ENCODE results near the gene AK5.

Gene AK5

DNA sequence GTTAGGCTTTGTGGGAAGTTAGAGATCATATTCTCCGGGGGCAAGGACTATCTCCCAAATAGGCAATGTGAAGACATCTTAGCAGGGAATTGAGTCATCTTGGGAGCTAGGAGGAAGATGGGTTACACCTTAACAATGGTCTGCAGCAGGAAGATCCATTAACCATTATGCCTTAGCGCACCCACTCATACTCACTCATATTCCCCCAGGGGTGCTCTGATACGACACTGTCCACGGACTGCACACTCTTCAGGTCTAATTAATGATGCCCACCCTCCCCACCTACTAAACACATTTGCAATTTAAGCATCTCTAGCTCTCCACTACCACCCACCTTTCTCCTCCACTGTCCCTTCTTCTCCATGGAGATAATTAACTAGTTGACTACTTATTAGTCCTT, 857 bp upstream of the AK5 start:
- no peak overlapping the region for H3K4me3 ChIP-seq (ENCODE audit: low read depth, low read length)
- DNase-seq (ENCODE audit: low read depth), result no peak
- no peak for TF ChIP-seq POLR2A (IDR thresholded peaks at IDR 0.05; ENCODE audit: extremely low read depth, insufficient read length)
- TF ChIP-seq, protein P1, sequence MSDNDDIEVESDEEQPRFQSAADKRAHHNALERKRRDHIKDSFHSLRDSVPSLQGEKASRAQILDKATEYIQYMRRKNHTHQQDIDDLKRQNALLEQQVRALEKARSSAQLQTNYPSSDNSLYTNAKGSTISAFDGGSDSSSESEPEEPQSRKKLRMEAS (IDR thresholded peaks at IDR 0.05; ENCODE audit: low read depth, low read length), result no peak
- TF ChIP-seq, protein P2, sequence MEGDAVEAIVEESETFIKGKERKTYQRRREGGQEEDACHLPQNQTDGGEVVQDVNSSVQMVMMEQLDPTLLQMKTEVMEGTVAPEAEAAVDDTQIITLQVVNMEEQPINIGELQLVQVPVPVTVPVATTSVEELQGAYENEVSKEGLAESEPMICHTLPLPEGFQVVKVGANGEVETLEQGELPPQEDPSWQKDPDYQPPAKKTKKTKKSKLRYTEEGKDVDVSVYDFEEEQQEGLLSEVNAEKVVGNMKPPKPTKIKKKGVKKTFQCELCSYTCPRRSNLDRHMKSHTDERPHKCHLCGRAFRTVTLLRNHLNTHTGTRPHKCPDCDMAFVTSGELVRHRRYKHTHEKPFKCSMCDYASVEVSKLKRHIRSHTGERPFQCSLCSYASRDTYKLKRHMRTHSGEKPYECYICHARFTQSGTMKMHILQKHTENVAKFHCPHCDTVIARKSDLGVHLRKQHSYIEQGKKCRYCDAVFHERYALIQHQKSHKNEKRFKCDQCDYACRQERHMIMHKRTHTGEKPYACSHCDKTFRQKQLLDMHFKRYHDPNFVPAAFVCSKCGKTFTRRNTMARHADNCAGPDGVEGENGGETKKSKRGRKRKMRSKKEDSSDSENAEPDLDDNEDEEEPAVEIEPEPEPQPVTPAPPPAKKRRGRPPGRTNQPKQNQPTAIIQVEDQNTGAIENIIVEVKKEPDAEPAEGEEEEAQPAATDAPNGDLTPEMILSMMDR (IDR thresholded peaks at IDR 0.05; ENCODE audit: low read depth, low read length), result no peak

DNA sequence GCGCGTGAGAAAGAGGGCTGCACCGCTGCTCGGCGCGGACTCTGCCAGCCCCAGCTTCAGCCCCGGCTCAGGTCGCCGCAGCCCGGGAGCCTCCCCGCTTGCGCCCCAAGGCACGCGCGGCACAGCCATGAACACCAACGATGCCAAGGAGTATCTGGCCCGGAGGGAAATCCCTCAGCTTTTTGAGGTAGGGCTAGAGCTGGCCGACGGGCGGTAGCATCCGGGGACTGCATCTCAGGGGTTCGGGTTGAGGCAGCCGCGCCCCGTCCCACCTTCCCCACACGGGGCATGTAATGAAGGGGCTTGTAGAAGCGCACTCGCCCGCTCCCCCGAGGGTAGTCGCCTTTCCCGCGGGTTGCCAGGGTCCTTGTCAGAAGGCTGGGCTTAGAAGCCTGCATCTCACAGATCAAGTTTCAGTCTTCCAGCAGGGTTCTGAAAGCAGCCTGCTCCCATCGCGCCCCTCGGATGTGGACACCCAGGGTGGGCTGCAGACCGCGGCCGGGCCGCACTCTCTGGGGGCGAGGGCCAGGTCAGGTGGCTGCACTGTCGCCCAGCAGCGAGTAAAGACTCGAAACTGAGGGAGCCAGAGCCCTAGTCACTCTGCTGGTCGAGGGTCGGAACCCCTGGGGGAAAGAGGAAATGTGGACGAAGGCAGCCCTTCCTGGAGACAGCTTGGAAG, 507 bp downstream of the AK5 start:
- DNase-seq (ENCODE audit: low read depth), result no peak
- H3K4me3 ChIP-seq (ENCODE audit: low read depth, low read length), result peak overlapping the region; percentile 43
- no peak for TF ChIP-seq POLR2A (IDR thresholded peaks at IDR 0.05; ENCODE audit: extremely low read depth, insufficient read length)

DNA sequence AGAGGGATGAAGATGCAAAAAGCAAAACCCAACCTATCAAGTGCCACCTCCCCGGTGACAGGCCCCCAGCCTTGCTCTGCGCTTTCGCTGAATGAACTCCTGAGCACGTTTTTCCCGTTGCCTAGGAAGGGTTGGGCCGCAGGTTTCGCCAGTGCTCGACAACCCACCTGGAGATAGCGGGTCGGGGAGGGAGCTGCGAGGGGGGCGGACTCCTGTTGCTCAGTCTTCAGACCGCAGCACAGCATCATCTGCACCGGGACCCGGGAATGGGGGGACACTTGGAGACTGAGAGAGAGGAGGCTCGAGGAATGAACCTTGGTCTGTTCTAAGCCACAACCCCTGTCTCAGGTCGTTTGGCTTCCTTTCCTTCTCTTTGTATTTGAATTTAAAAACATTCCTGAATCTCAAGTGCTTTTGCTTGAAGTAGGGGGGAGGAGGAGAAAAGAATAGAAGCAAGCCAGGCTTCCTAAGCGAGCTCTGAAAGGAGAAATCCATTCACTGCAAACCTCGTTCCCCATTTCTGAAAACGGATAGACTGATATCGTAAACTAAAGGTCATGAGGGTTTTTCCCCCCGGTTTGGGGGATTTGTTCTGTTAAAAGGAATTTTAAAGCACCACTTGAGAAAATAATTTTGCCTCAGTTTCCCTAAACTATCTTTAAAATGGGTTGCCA, 1.2 kb downstream of the AK5 start:
- TF ChIP-seq MYC (IDR thresholded peaks at IDR 0.05; ENCODE audit: low read depth, low read length) (no peak), POLR2A (IDR thresholded peaks at IDR 0.05; ENCODE audit: extremely low read depth, insufficient read length) (no peak)
- TF ChIP-seq, protein P2 (IDR thresholded peaks at IDR 0.05; ENCODE audit: low read depth, low read length), result no peak
- TF ChIP-seq, protein P1 (IDR thresholded peaks at IDR 0.05; ENCODE audit: low read depth, low read length), result no peak
- peak overlapping the region; percentile 43 for H3K4me3 ChIP-seq (ENCODE audit: low read depth, low read length)
- peak; percentile 18 for DNase-seq (ENCODE audit: low read depth)

DNA sequence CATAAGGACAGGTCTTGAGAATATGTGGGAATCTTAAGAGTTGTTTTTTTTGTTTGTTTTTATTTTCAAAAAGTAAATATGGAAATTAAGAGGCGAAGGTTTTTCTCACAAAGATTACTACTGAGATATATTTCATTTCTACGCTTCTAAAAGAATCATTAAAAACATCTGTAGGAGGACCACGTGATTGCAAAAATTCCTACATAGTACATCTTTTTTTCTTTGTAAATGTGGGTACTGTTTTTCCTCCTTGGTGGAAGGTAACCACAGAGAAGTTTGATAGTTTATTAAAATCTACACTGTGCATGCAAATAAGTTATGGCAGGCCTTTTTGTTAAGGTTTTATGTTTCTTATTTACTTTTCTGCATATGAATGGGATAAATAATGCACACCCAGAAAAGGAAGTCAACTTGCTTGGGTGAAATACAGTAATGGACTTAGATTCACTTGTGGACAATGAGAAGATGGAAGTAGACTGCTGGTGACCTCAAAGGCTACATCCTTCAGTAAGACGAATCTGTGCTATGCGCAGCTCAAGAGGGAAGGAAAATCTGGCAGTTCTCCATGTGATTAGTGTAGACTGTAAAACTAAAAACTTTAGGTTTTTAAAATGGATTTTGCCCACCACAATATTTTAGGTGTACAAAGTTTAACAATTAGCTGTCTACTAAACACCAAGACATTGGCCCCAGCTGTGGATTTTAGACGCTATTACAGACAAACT, 2.0 kb downstream of the AK5 start:
- TF ChIP-seq, protein P2 (IDR thresholded peaks at IDR 0.05; ENCODE audit: low read depth, low read length), result no peak
- TF ChIP-seq POLR2A (IDR thresholded peaks at IDR 0.05; ENCODE audit: extremely low read depth, insufficient read length) (no peak), MYC (IDR thresholded peaks at IDR 0.05; ENCODE audit: low read depth, low read length) (no peak)
- TF ChIP-seq, protein P1 (IDR thresholded peaks at IDR 0.05; ENCODE audit: low read depth, low read length), result no peak
- no peak for DNase-seq (ENCODE audit: low read depth)
- no peak overlapping the region for H3K4me3 ChIP-seq (ENCODE audit: low read depth, low read length)

DNA sequence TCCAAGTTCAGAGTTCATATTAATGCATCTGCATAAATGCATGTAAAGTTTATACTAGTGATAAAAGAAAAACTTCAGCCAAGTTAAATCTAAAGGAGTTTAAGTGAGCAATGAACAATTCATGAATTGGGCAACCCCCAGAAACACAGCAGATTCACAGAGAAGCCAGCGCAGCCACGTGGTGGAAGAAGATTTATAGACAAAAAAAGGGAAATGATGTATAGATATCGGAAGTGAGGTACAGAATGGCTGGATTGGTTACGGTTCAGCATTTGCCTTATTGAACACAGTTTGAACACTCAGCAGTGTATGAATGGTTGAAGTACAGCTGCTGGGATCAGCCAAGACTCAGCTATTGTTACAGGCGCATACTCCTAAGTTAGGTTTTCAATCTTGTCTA, 5.7 kb downstream of the AK5 start:
- TF ChIP-seq POLR2A (IDR thresholded peaks at IDR 0.05; ENCODE audit: extremely low read depth, insufficient read length), result no peak
- TF ChIP-seq, protein P1 (IDR thresholded peaks at IDR 0.05; ENCODE audit: low read depth, low read length), result peak; percentile 58
- no peak overlapping the region for H3K4me3 ChIP-seq (ENCODE audit: low read depth, low read length)
- DNase-seq (ENCODE audit: low read depth), result peak; percentile 42

DNA sequence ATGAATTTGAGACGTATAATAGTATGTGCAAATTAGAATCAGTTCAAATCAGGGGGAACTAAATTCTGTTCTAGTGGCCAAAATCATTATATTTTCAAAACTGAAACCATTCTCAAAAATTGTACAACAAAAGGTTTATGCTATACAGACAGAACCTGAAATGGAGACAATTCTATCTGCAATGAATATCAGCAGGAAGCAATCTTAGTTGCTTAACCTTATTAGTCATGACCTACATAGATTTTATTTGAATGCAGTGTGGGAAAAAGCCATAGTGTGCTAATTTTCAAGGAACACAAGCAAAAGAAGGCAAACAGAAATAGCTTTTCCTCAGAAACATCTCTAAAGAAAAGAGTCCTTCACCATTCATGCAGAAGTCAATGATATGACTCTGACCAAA, 6.5 kb downstream of the AK5 start:
- TF ChIP-seq MYC (IDR thresholded peaks at IDR 0.05; ENCODE audit: low read depth, low read length), result no peak
- TF ChIP-seq POLR2A (IDR thresholded peaks at IDR 0.05; ENCODE audit: extremely low read depth, insufficient read length), result no peak
- TF ChIP-seq, protein P1 (IDR thresholded peaks at IDR 0.05; ENCODE audit: low read depth, low read length), result no peak
- TF ChIP-seq, protein P2 (IDR thresholded peaks at IDR 0.05; ENCODE audit: low read depth, low read length), result no peak
- no peak overlapping the region for H3K4me3 ChIP-seq (ENCODE audit: low read depth, low read length)
- peak; percentile 49 for DNase-seq (ENCODE audit: low read depth)

Measured in NB4 (cell line).